Stimulated activated CD4-positive, alpha-beta T cell treated with anti-CD3 and anti-CD28 coated beads, Interleukin-12 subunit alpha, Interleukin-12 subunit beta, amount 100 ng/mL, for 4 hours (primary cell): ENCODE results near the gene KRT2.

Experiments
- DNase-seq: peaks from one replicate; pipeline ENCODE4 v3.0.0-alpha.2; 2020

Gene KRT2

DNA sequence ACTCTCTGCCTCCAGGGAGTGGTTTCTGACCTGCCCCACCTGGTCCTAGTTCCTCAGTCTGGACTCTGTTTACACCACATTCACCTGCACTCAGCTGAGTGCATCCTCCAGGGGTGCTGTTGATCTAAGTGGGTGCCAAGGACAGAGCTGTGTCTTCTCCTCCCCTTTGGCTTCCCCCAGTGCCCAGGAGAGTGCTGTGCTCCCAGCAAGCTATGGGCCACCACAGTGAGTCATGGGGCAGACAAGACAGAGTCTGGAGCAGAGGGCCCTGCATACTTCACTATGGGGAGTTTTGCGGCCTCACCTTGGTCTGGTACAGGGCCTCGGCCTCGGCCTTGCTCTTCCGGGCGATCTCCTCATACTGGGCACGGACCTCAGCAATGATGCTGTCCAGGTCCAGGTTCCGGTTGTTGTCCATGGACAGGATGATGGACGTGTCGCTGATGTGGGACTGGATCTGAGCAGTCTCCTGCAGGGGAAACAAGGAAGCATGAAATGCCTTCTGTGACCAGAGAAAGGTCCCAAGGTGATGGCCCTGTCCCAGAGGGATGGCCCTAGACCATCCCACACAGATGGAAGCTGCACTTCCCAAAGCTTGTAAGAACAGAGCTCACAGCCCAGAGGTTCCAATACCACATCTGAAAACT lies 38.5 kb downstream of the KRT2 start:
- DNase-seq = no peak

DNA sequence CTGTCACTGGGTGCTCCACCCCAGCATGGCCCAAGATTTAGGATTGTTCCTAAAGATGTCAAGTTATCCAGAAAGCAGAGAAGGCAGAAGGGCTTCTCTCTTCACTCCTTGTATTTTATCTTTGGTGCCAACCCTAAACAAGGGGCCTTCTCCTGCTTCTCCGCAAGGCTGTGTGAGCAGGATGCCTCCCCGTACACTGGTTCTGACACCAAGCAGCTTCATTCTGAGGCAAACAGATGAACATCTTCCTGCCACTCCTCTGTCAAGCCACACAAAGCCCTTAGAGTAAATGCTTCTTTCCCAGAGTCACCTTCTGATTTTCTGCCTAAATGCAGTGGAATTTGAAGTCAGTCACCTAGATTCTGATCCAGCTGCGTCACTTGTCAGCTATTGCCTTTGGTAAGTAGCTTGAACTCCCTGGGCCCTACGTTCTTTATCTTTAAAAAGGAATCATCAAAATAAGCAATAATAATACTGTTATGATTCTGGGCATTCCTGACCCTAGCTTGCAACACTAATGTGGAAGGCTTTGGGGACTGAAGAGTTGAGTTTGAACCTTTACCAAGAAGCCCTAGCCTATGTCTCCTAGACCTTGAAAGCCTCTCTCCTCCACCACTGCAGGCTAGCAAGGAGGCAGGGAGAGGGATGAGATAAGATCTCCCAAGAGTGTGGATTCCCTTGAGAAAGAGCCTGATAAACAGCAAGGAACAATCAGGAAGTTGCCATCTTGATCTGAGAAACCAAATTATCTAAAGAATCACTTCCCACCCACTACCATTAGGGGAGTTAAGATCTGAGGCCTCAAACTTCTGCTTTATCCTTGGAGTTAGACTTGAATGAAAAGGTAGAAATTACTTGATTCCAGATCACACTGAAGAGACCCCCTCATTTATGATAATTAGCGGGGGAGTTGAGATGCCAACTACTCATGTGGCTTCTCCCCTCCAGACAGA lies 39.3 kb downstream of the KRT2 start:
- no peak for DNase-seq

DNA sequence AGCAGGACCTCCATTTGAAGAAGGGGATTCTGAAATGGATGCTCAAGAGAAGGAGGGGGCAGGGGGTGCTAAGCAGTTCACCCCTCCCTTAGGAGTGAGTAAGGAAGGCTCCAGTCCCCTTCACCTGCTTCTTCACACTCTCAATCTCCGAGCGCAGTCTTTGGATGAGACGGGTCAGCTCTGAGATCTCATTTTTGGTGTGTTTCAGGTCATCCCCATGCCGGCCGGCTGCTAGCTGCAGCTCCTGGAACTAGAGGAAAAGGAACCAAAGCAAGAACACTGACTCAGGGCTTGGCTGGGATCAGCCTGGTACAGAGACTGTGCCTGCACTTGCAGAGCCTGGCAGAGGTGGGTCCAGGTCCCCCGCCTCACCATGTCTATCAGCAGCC lies 40.9 kb downstream of the KRT2 start:
- no peak for DNase-seq

DNA sequence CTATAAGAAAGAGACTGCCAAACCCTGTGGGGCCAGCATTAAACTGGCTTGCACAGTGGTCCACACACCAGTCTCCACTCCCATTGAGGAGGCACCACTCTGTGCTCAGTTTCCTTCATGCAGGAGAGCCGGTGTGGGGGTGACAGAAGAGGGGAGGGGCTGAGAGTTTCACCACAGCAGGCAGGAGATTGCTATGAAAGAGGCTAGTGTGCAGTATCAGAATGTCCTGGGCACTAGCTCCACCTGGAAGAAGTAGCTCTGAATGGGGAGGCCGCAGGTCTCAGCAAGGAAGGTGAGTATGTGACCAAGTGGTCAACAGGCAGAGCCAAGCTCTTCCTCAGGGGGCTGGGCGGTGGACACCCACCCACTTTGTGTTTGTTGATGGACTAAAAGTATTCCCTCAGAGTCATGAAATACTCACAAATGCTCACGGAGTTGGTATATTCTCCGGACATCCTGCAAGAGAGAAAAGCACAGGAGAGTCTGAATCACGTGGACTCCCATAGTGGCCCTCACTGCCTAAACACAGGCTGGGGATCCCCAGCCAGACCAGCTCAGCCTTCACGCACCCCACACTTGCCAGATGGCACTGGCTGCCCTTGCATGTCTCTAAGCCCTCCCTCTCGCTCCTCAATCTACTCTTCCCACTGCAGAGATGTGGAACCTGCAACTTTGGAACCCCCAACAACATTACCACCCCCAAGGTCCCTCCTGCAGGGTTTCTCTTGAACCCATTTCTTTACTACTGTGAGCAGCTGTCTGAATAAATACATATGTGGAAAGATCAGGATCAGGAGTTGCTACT lies 43.0 kb downstream of the KRT2 start:
- DNase-seq = no peak

DNA sequence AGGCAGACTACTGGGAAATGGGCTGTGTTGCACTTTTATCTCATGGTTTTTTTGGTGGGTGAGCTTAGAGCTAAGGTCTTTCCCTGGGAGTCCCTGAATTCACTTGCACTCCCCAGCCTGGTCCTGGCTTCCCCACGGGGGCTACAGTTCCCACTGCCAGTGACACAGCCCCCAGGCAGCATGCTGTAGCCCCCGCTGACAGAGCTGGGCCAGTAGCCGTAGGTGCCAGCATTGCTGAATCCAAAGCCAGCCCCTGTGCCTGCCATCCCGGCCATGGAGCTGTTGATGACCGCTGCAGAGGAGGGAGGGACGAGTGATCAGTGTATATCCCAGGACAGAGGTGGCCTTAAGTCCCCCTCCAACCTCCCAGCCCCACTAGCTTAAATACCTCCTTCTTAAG lies 43.9 kb downstream of the KRT2 start:
- DNase-seq = no peak

DNA sequence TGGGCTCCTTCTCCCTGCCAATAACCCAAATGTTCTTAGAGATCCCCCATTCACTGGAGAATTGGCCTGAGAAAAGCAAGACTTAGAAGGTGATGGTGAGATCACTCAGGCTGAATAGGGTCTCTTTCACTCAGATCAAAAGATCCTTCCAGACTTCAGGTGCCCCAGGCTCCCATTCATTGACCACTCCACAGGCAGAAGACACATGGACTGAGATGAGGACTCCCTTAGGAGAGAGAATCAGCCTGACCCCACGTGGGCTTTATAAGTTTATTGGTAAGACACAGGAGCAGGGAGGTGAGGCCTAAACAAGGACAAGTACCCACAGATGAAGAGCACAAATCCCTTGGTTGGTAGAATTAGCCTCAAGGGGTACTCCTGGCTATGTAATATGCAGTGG lies 44.7 kb downstream of the KRT2 start:
- no peak for DNase-seq

DNA sequence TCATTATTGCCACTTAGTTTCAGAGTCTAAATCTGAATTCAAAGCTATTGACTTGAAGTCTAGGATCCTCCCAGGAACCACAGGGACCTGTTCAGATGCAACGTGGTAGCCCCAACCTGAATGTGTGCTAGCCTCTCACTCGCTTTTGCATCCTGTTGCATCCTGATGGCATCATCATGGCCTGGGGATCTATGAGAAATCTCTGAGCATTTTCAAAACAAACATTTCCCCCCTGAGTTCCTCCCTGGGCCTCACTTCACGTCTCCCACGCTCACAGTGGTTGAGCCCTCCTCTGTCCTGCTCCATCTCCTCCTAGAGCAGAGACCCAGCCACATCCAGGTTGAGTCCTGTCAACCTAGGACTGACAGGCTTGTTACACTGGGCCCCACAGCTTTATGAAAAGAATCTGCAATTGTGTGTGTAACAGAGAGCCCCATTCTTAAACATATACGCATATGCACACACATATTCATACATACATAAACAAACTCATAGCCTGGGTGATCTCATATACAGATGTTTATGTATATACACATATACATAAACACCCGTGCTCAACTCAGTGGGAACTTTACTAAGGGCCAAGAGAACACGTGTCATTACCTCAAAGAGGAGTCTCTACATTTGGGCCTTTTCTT lies 45.3 kb downstream of the KRT2 start:
- no peak for DNase-seq

DNA sequence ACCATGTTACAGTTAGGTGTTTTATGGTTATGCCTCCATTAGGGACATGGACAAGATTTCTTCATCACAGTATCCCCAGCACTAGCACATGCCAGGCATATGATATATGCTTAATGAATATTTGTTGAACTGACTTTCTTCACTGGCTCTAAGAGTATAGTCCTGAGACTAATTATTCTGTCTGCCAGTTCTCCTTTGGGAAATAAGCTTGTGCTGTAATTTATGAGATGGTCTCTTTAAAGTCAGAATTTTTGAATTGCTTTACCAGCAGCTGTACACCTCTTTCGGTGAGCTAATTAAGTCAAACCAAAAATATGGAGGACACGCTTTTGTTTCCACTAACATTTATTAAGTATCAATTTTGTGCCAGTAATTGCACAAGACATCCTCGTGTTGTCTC lies 45.9 kb downstream of the KRT2 start:
- DNase-seq = no peak

DNA sequence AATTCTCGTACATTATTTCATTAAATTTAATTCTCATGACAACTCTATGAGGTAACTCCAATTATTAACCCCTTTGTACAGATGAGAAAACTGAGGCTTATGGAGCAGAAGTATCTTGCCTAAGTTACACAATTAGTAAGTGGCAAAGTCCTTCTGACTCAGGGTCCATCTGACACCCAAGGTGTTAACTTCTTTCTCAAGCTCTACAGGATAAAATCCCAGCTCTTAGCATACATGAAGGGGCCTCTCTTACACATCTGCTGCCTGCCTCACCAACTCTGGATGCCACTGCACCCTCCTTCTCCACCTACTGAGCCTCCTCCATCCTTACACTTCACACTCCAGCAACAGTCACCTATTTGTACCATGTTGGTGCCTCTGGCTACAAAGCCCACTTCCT lies 46.5 kb downstream of the KRT2 start:
- DNase-seq = no peak

DNA sequence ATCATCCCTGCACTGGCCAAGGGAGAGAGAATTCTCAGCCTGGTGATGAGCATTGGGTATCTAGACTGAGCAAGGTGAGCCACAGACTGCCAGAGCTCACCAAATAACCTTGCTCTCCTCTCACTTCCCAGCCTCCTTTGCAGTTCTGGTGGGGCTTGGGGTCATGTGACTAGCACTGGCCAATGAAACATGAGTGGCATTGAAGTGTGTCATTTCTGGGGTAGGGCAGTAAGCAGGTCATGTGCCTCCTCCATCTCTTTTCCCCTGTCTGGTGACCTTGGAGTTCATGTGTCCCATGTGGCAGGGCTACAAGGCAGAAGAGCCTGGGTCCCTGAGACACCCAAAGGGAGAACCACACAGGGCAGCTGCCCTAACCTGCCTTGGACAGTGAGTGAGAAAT lies 47.2 kb downstream of the KRT2 start:
- no peak for DNase-seq

DNA sequence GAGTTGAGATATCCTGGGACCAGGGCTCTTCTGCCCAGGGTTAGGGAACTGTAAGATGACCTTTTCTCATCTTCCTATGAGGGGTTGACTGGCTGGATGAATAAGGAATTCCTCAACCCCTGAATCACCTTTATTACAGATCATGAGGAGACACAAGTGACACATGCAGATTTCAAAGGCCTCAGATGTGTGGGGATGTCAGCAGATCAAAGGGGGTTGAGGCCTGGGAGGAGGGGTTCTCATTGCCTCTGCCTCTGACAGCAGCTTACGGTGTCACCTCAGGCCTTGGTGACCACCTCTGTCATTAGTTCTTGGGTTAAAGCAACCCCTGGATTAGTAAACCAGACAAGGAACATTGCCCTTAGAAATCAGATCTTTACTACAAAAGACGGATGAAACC lies 48.7 kb downstream of the KRT2 start:
- DNase-seq = no peak

DNA sequence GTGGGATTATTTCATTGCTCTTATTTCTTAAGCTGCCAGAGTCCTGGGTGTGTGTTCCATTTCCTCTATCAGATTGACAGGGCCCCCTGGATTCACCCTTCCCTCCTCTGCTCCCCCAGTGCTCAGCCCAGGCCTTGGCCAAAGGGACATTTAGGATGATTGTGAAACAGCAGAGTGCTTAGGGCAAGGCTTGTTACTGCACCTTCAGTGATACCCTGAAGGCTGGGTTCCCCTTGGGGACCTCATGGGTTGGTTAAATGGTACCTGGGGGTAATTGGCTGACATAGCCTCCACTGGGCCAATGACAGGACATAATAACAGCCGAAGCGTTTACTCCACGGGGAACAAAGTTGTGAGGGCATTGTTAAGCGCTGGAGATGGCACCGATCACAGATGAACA lies 49.5 kb downstream of the KRT2 start:
- no peak for DNase-seq

DNA sequence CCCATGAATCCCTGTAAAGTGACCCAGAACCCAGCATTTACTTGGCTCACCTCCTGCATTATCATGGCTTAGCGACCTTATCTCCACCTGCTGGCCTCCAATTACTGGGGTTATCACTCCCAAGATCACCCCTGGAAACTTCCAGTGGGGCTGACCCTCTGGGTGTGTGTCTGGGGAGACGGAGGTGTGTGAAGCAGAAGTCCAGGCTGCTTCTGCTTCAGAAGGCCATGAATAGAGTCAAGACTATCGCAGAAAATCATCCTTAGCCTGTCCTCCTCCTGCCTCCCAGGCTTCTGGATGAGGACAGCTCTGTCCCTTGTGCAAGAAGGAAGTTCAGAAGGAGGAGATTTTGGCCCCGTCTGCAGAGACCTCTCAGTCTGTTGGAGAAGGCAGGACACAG lies 50.3 kb downstream of the KRT2 start:
- no peak for DNase-seq

DNA sequence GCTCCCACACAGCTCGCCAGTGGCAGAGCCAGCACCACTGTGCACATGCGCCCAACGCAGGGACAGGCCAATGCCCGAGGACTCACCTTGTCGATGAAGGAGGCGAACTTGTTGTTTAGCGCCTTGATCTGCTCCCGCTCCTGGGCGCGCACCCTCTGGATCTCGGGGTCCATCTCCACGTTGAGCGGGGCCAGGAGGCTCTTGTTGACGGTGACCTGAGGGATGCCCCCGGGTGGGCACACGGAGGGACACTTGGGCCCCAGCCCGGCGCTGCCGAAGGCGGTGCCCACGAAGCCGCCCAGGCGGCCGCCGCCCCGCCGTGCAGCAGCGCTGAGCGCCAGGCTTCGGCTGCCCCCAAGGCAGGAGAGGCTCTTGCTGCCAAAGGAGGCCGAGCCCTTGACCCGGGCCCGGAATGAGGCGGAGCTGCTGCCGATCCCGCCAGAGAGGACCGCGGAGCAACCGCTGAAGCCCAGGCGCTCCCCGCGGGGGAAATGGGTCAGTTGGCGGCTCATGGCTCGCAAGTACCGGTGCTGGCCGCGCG lies 51.0 kb downstream of the KRT2 start, which contains the start of gene KRT72:
Gene KRT72 (minus strand): TSS at position 523 of the 541 bp plus-strand sequence. CDS start 11 bp downstream, at position 512.
- no peak for DNase-seq

DNA sequence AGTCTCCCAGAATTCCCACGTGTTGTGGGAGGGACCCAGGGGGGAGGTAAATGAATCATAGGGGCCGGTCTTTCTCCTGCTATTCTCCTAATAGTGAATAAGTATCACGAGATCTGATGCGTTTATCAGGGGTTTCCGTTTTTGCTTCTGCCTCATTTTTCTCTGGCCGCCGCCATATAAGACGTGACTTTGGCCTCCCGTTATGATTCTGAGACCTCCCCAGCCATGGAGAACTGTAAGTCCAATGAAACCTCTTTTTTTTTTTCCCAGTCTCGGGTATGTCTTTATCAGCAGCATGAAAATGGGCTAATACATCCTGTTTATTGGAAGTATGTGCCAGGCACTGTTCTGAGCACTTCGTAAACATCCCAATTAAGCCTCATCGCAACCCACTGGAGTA lies 51.5 kb downstream of the KRT2 start:
- no peak for DNase-seq

DNA sequence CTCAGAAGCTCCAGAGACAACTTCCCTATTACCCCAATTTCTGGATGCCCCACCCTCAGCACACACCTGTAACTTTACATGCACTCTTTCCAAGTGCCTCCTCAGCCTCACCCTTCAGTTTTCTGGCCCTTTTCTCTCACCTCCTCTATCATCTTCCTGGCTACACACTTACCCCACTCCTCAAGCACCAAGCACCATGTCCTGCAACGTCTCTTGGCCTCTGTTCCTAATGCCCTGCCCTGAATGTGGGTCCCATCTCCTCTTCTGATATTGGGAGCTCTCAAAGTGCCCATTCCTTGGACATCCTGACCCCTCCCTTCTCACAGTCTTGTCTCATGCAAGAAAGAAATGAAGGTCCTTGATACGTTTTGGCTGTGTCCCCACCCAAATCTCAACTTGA lies 51.9 kb downstream of the KRT2 start:
- no peak for DNase-seq

DNA sequence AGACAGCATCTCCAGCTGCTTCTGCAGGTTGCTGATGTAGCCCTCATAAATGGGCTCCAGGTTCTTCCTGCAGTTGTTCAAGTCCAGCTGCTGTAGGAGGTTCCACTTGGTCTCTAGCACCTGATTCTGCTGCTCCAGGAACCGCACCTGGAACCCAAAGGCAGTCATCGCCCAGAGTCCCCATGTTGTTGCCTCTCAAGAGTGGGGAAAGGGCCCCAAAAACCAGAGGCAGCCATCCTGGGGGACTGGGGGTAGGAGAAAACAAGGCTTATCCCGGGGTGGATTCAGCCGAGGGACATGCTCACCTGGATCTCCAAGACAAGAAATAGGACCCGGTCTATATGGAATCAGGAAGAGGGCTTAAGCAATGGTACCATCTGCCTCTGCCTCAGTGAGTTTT lies 53.0 kb downstream of the KRT2 start:
- no peak for DNase-seq
